ENCODE data around the gene MAP4K3.

DNA sequence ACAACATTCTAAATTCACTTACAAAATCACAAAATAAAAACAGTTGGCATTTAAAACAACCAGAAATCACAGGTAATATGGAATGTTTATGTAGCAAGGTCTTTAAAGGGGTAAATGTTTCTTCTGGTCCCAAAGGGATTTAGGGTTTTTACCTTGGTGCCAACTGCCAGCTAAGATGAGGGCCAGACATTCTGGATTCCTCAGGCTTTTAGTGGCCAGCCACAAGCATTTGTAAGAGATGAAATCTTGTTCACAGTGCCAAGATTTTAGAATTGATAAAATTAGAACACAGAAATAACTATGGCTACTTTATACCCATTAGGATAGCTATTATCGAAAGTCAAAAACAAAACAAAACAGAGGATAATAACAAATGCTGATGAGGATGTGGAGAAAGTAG lies 132.9 kb downstream of the MAP4K3 start:
- TF ChIP-seq CTCF (conservative IDR thresholded peaks at IDR 0.05; ENCODE audit: low read depth, low read length) (no peak), EZH2phosphoT487 (IDR thresholded peaks at IDR 0.05; ENCODE audit: borderline replicate concordance, low read length) (no peak), EZH2 (IDR thresholded peaks at IDR 0.05; ENCODE audit: low read length, unreplicated experiment) (no peak)

Measured in PC-3 (cell line).